ENCODE results near the gene MTG2.
"Not testable (repeated sequence)": the region's sequence is repeated elsewhere in the genome, so short reads cannot be mapped to it uniquely, and the experiment has no call there.

The MTG2 gene

GRCh38 chr20:62146019-62146755 lies 36.6 kb upstream of the MTG2 start:
- DNase-seq: no peak

- no peak for DNase-seq
Observed at GRCh38 chr20:62147125-62147524, 35.7 kb upstream of the MTG2 start.

GRCh38 chr20:62147528-62147927 lies 35.3 kb upstream of the MTG2 start:
- no peak for DNase-seq

- DNase-seq: not testable (repeated sequence)
Observed at GRCh38 chr20:62148383-62148782, 34.4 kb upstream of the MTG2 start.

GRCh38 chr20:62148908-62149314 lies 33.9 kb upstream of the MTG2 start:
- no peak for DNase-seq

GRCh38 chr20:62149532-62150309 lies 33.1 kb upstream of the MTG2 start:
- DNase-seq: no peak

- DNase-seq: no peak
Observed at GRCh38 chr20:62150310-62150575, 32.6 kb upstream of the MTG2 start.

GRCh38 chr20:62151225-62151624 lies 31.6 kb upstream of the MTG2 start:
- no peak for DNase-seq

GRCh38 chr20:62151835-62152364 lies 30.9 kb upstream of the MTG2 start:
- DNase-seq: no peak

- DNase-seq: no peak
Observed at GRCh38 chr20:62155428-62156253, 27.2 kb upstream of the MTG2 start.

GRCh38 chr20:62156254-62156556 lies 26.6 kb upstream of the MTG2 start:
- DNase-seq: no peak

- peak; percentile 63 for DNase-seq
Observed at GRCh38 chr20:62156592-62157386, 26.0 kb upstream of the MTG2 start.

- no peak for DNase-seq
Observed at GRCh38 chr20:62157387-62158087, 25.3 kb upstream of the MTG2 start.

GRCh38 chr20:62158088-62158400 lies 24.8 kb upstream of the MTG2 start:
- DNase-seq: no peak

GRCh38 chr20:62158541-62158940 lies 24.3 kb upstream of the MTG2 start:
- DNase-seq: no peak

- DNase-seq: no peak
Observed at GRCh38 chr20:62159052-62159451, 23.8 kb upstream of the MTG2 start.

GRCh38 chr20:62159839-62160238 lies 23.0 kb upstream of the MTG2 start:
- peak; percentile 25 for DNase-seq

GRCh38 chr20:62160253-62160652 lies 22.6 kb upstream of the MTG2 start:
- DNase-seq: no peak

- no peak for DNase-seq
Observed at GRCh38 chr20:62160876-62161275, 22.0 kb upstream of the MTG2 start.

- no peak for DNase-seq
Observed at GRCh38 chr20:62161347-62161746, 21.5 kb upstream of the MTG2 start.

GRCh38 chr20:62162765-62163484 lies 19.9 kb upstream of the MTG2 start:
- no peak for DNase-seq

- DNase-seq: no peak
Observed at GRCh38 chr20:62163485-62163865, 19.4 kb upstream of the MTG2 start.
